OCI-M2 (cell line): ENCODE results near the gene GAA.
A peak's percentile ranks its signal among the peaks of the same experiment; 100 is the strongest.
"Not testable (repeated sequence)": the region's sequence is repeated elsewhere in the genome, so short reads cannot be mapped to it uniquely, and the experiment has no call there.

Experiments used
- DNase-seq: peaks from one replicate; lab custom pipeline; 2025; ENCODE audit not compliant: unreplicated experiment; lab: John Stamatoyannopoulos, UW

Gene GAA

DNA sequence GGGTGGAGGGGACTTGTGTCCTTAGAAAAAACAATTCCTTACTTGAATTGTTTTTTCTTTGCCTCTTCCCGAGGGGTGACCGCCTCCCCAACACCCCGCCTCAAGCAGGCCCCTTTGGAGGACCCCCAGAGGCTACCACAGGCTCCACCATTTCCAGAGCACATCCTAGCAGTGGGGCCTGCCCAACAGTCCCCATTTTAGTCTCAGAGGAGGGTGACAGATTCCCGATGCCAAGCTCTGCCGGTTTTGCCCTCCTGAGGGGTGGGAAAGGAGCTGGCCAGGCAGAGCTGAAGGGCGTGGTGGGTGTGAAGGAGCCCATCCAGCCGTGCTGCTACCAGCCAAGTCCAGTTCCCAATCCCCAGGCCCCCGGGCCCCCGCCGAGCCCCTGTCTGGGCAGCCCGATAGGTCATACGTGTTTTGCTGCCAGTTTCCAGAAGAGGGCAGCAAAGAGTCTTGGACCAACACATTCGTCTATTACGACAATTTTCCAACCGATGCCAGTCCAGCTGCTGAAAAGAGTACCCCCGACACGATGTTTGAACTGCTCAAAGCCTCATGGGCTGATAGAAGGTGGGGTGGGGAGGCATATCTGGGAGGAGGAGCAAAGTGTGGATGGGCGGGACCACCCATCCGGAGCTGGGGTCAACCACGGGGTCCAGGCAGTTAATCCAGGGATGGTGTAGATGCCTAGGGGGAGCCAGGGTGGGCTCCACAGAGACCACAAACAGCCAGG is 18.8 kb upstream of the GAA start:
- DNase-seq = peak; percentile 25

- DNase-seq = no peak
Measured at GRCh38 chr17:80083136-80083661, 18.2 kb upstream of the GAA start.

DNA sequence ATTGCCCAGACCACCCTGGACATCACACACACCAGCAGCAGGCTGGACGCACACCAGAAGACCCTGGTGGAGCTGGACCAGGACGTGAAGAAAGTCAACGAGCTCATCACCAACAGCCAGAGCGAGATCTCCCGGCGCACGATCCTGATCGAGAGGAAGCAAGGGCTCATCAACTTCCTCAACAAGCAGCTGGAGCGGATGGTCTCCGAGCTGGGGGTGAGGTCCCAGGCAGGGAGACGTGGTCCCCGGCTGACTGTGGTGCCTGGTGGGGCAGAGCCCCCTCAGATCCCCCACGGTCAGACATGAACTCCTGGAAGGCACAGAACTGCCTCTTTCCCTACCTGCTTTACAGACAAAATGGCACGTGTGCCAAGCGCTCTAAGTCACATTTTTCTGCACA is 16.6 kb upstream of the GAA start:
- DNase-seq = no peak

DNA sequence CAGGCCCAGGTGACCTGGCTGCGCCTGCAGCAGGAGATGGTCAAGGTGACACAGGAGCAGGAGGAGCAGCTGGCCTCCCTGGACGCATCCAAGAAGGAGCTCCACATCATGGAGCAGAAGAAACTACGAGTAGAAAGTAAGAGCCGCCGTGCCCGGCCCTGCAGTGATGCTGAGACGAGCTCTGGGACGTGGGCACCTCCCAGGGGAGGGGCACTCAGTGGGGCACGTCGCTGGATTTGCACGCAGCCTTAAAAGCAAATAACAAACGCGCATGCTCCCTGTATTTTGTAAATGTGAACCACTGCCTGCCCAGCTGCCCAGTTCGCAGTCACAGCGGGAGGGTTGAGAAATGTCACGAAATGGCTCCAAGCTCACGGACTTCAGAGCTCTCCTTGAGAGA is 15.3 kb upstream of the GAA start:
- no peak for DNase-seq

DNA sequence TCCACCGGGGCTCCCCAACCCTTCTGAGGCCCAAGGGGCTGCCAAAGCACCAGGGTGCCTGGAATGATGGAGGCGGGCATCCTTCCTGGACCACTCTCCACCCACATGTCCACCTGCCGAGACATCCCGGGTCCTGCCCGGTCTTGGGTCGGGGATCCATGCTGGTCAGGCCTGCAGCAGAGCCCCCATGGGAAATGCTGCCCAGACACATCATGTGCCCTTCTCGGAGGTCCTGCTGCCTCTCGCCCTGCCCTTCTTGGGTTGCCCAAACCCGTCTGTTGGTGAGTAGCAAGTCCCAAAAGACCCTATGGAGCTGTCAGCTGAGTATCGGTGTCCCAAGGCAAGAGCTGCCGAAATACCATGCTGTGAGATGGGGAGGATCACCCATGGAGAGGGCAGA is 14.8 kb upstream of the GAA start:
- no peak for DNase-seq

GRCh38 chr17:80087346-80088265 is 13.8 kb upstream of the GAA start:
- no peak for DNase-seq

DNA sequence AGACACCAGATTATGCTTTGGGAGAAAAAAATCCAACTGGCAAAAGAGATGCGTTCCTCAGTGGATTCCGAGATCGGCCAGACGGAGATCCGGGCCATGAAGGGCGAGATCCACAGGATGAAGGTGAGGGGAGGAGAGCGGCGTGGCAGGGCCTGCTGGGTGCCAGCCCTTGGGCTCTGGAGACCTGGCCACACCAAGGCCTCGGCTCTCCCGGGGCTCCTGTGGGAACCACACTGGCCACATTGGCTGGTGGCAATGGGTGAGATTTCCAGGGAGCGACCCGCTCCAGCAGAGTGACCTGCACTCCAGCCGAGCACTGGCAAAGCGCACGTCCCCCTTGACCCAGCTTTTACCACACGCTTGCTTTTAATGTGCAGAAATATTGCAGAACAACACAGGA is 11.6 kb upstream of the GAA start:
- DNase-seq = no peak

- not testable (repeated sequence) for DNase-seq
Measured at GRCh38 chr17:80090164-80090563, 11.2 kb upstream of the GAA start.

DNA sequence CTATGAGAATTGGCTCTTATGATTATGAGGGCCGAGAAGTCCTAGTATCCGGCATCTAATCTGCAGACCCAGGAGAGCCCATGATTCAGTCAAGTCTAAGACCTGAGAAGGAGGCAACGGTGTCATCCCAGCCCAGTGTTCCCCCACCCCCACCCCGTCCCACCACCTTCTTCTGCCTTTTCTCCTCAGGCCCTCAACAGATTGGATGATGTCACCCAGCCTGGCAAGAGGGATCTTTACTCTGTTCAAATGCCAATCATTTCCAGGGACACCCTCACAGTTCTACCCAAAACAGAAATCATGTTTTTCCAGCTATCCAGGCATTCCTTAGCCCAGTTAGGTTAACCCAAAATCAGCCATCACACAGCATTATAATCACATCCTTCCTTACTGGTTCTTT is 10.0 kb upstream of the GAA start:
- DNase-seq = no peak

DNA sequence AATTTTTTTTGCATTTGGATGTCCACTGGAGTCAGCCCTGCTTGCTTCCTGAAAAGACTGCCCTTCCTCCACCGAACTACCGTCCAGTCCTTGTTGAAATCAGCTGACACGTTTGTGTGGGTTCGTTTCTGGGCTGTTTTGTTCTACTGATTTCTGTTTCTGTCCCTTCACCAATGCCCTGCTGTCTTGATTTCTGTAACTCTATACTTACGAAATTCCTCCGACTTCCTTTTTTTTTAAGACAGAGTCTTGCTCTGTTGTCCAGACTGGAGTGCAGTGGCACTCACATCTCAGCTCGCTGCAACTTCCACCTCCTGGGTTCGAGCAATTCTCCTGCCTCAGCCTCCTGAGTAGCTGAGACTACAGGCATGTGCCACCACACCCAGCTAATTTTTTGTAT is 8.4 kb upstream of the GAA start:
- no peak for DNase-seq

DNA sequence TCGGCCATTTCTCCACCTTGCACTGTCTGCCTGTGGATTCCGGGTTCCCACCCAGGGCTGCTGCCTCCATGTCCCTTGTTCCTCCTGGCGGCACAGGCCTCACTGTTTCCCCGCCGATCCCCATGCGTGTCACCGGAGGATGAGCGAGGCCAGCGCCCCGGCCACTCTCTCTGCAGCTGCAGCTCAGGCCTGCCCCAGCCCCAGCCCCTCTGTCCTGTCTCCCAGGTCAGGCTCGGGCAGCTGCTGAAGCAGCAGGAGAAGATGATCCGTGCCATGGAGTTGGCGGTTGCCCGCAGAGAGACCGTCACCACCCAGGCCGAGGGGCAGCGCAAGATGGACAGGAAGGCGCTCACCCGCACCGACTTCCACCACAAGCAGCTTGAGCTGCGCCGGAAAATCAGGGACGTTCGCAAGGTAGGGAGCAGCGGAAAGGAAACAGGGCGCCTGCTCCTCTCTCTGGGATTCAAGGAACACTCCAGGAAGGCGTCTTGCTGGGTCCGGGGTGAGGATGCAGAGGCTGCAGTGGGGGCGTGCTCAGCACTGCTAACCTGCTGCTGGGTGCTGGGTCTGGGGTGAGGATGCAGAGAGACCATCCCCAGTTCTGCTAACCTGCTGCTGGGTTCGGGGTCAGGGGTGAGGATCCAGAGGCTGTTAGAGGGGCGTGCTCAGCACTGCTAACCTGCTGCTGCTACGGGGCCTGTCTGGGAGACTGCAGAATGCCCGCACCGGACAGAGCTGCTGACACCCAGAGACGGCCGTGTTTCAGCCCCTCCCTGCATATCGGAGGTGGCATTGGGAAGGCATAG is 6.1 kb upstream of the GAA start:
- no peak for DNase-seq

GRCh38 chr17:80095844-80096475 is 5.4 kb upstream of the GAA start:
- no peak for DNase-seq

GRCh38 chr17:80096561-80097021 is 4.8 kb upstream of the GAA start:
- DNase-seq = no peak

DNA sequence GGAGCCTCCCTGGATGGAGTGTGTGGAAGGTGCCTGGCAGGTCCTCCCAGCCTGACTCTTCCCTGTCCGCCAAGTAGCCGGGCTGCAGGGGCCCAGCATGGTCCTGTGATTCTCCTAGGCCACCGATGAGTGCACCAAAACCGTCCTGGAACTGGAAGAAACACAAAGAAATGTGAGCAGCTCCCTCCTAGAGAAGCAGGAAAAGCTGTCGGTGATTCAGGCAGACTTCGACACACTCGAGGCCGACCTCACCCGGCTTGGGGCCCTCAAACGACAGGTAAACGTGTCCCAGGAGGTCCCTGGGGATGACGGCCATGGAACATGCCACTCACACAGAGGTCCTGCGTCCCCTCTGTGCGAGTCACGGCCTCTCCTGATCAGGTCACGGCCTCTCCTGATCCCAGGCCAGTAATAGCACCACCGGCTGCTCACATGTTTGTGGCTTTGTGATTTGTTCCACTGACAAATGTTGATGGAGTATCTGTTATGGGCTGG is 4.2 kb upstream of the GAA start:
- DNase-seq = no peak

DNA sequence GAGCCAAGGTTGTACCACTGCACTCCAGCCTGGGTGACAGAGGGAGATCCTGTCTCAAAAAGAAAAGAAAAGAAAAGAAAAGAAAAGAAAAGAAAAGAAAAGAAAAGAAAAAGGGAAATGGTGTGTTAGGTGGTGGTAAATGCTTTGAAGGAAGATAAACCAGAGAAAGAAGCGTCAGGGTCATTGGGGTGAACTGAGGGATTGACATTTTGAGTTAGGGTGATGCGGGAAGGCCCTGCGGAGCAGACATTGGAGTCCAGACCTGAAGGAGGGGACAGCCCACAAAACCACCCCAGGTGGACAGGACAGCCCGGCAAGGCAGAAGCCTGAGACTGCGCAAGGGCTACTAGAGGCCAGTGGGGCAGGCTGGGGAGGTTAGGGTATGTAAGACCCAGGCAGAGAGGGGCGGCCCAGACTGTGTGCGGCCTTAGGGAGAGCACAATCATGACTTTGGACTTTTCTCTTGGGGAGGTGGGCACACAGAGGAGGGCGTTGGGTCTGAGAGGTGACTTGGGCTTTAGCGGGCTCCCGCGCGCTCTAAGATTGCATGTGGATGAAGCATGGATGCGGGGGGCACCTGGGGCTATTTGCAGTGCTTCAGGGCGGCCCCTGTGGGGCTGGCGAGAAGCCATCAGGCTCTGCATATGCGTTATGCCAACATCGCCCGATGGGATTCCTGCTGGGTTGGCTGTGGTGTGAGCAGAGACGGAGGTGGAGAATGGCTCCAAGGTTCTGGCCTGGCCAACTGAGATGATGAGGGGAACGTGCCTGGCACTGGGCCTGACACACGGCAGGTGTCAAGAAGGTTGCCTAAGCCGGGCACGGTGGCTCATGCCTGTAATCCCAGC is 3.3 kb upstream of the GAA start:
- no peak for DNase-seq

GRCh38 chr17:80099291-80100034 is 1.9 kb upstream of the GAA start:
- DNase-seq = no peak

- DNase-seq = no peak
Measured at GRCh38 chr17:80100035-80100323, 1.4 kb upstream of the GAA start.

GRCh38 chr17:80101946-80102663 is 724 bp downstream of the GAA start:
- DNase-seq = peak; percentile 8
